Measurements from ENCODE around the gene CHRNA4.

GRCh38 chr20:63363013-63363957 lies 2.1 kb upstream of the CHRNA4 start:
- TF ChIP-seq CTCF (IDR thresholded peaks at IDR 0.05; ENCODE audit: low read depth, low read length), result no peak
- TF ChIP-seq, protein P1, sequence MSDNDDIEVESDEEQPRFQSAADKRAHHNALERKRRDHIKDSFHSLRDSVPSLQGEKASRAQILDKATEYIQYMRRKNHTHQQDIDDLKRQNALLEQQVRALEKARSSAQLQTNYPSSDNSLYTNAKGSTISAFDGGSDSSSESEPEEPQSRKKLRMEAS (IDR thresholded peaks at IDR 0.05; ENCODE audit: low read depth, low read length), result no peak
- TF ChIP-seq POLR2A (IDR thresholded peaks at IDR 0.05; ENCODE audit: extremely low read depth, insufficient read length), result no peak
- no peak for TF ChIP-seq MYC (IDR thresholded peaks at IDR 0.05; ENCODE audit: low read depth, low read length)
